H9 (cell line): ENCODE measurements around the gene ARHGAP26. TPM values are rescaled to one million over a fixed set of nuclear protein-coding genes. Genes with fewer than 3 reads are reported as not detected.

Experiments
- DNase-seq: peaks from one replicate; pipeline ENCODE4 v3.0.0-alpha.2; 2017
- H2AFZ ChIP-seq: one replicate; pipeline ENCODE4 v1.6.1; 2013; ENCODE audit warnings: mild to moderate bottlenecking, low read length, control low read depth, moderate library complexity
- H2AK5ac ChIP-seq: 2 replicates; pipeline ENCODE4 v1.6.1; 2013; ENCODE audit warnings: low read length, control low read depth, mixed read lengths; ENCODE audit not compliant: insufficient read length
- H2BK120ac ChIP-seq: one replicate; pipeline ENCODE4 v1.6.1; 2013; ENCODE audit warnings: low read depth, mild to moderate bottlenecking, low read length, control low read depth, inconsistent platforms; ENCODE audit not compliant: poor library complexity, severe bottlenecking
- H2BK12ac ChIP-seq: 2 replicates; pipeline ENCODE4 v1.6.1; 2013; ENCODE audit warnings: low read length, control low read depth, mixed read lengths, low read depth; ENCODE audit not compliant: insufficient read length
- H2BK15ac ChIP-seq: 2 replicates; pipeline ENCODE4 v1.6.1; 2013; ENCODE audit warnings: low read depth, low read length, control low read depth
- H2BK20ac ChIP-seq: one replicate; pipeline ENCODE4 v1.6.1; 2013; ENCODE audit warnings: low read depth, mild to moderate bottlenecking, low read length, control low read depth, inconsistent platforms; ENCODE audit not compliant: poor library complexity, severe bottlenecking
- H2BK5ac ChIP-seq: 2 replicates; pipeline ENCODE4 v1.6.1; 2013; ENCODE audit warnings: low read length, control low read depth, mixed read lengths; ENCODE audit not compliant: insufficient read length
- H3K14ac ChIP-seq: 2 replicates; pipeline ENCODE4 v1.6.1; 2013; ENCODE audit warnings: low read length, control low read depth; ENCODE audit not compliant: insufficient read depth
- H3K18ac ChIP-seq: 2 replicates; pipeline ENCODE4 v1.6.1; 2013; ENCODE audit warnings: low read depth, mild to moderate bottlenecking, mixed read lengths, low read length, control low read depth; ENCODE audit not compliant: insufficient read length
- H3K23ac ChIP-seq: 2 replicates; pipeline ENCODE4 v1.6.1; 2013; ENCODE audit warnings: low read length, control low read depth, mixed read lengths, low read depth; ENCODE audit not compliant: insufficient read length
- H3K23me2 ChIP-seq: 2 replicates; pipeline ENCODE4 v1.6.1; 2013; ENCODE audit warnings: low read depth, mild to moderate bottlenecking, mixed read lengths, low read length, control low read depth; ENCODE audit not compliant: insufficient read length, poor library complexity, severe bottlenecking
- H3K27ac ChIP-seq: 2 replicates; pipeline ENCODE4 v1.5.1; 2013; ENCODE audit warnings: low read length, control low read depth, mixed read lengths, low read depth; ENCODE audit not compliant: insufficient read length
- H3K27me3 ChIP-seq: 2 replicates; pipeline ENCODE4 v1.6.1; 2013; ENCODE audit warnings: low read length, control low read depth, inconsistent platforms; ENCODE audit not compliant: insufficient read depth
- H3K4ac ChIP-seq: 2 replicates; pipeline ENCODE4 v1.6.1; 2013; ENCODE audit warnings: low read depth, mild to moderate bottlenecking, control low read depth, inconsistent platforms, low read length, moderate library complexity
- H3K4me1 ChIP-seq: 2 replicates; pipeline ENCODE4 v1.6.1; 2013; ENCODE audit warnings: low read length, control low read depth, inconsistent platforms; ENCODE audit not compliant: insufficient read depth
- H3K4me2 ChIP-seq: 2 replicates; pipeline ENCODE4 v1.6.1; 2013; ENCODE audit warnings: low read length, control low read depth, mixed read lengths; ENCODE audit not compliant: insufficient read length, insufficient read depth
- H3K56ac ChIP-seq: 2 replicates; pipeline ENCODE4 v1.6.1; 2013; ENCODE audit warnings: low read depth, mild to moderate bottlenecking, mixed read lengths, low read length, control low read depth; ENCODE audit not compliant: insufficient read length
- H3K79me1 ChIP-seq: 2 replicates; pipeline ENCODE4 v1.6.1; 2013; ENCODE audit warnings: low read depth, mild to moderate bottlenecking, moderate library complexity, low read length, control low read depth, inconsistent platforms; ENCODE audit not compliant: insufficient read depth, poor library complexity, severe bottlenecking
- H3K79me2 ChIP-seq: 2 replicates; pipeline ENCODE4 v1.6.1; 2013; ENCODE audit warnings: low read length, control low read depth, inconsistent platforms; ENCODE audit not compliant: insufficient read depth
- H3K9ac ChIP-seq: 2 replicates; pipeline ENCODE4 v1.6.1; 2013; ENCODE audit warnings: low read length, control low read depth, mixed read lengths; ENCODE audit not compliant: insufficient read length; ENCODE audit errors: extremely low read depth
- H3K9me3 ChIP-seq: one replicate; pipeline ENCODE4 v1.6.1; 2013; ENCODE audit warnings: low read depth, low read length, inconsistent platforms; ENCODE audit not compliant: control insufficient read depth
- H3T11ph ChIP-seq: one replicate; pipeline ENCODE4 v1.6.1; 2013; ENCODE audit warnings: mild to moderate bottlenecking, low read length, control low read depth, inconsistent platforms
- H4K20me1 ChIP-seq: one replicate; pipeline ENCODE4 v1.6.1; 2013; ENCODE audit not compliant: control insufficient read depth, insufficient read length, insufficient read depth
- H4K5ac ChIP-seq: 2 replicates; pipeline ENCODE4 v1.6.1; 2013; ENCODE audit warnings: low read depth, mild to moderate bottlenecking, mixed read lengths, low read length, control low read depth; ENCODE audit not compliant: insufficient read length
- H4K8ac ChIP-seq: replicated peaks from 2 replicates; pipeline ENCODE4 v1.6.1; 2013; ENCODE audit warnings: low read length, control low read depth, mixed read lengths, low read depth; ENCODE audit not compliant: insufficient read length
- H4K91ac ChIP-seq: 2 replicates; pipeline ENCODE4 v1.6.1; 2013; ENCODE audit warnings: low read depth, mild to moderate bottlenecking, moderate library complexity, mixed read lengths, low read length, control low read depth; ENCODE audit not compliant: insufficient read length
- H3K27ac Mint-ChIP-seq, 3 experiments: 2 replicates in 2 of 3; 3 replicates in 1 of 3; pipeline ENCODE4 v1.8.0; 2020 to 2021; ENCODE audit warnings: mixed read lengths in 3 of 3, mild to moderate bottlenecking in 1 of 3, moderate library complexity in 1 of 3
- H3K27me3 Mint-ChIP-seq: 2 replicates; pipeline ENCODE4 v1.8.0; 2021; ENCODE audit warnings: low read depth, mild to moderate bottlenecking, moderate library complexity, mixed read lengths
- H3K36me3 Mint-ChIP-seq, 3 experiments: 2 replicates in 2 of 3; 3 replicates in 1 of 3; pipeline ENCODE4 v1.8.0; 2020 to 2021; ENCODE audit warnings: low read depth in 3 of 3, mixed read lengths in 3 of 3; ENCODE audit not compliant: insufficient read depth in 1 of 3
- H3K4me1 Mint-ChIP-seq, 2 experiments: 2 replicates each; pipeline ENCODE4 v1.8.0; 2020; ENCODE audit warnings: mixed read lengths in 2 of 2
- H3K4me3 Mint-ChIP-seq, 2 experiments: 2 replicates in 1 of 2; 3 replicates in 1 of 2; pipeline ENCODE4 v1.8.0; 2020 to 2021; ENCODE audit warnings: mild to moderate bottlenecking in 2 of 2, mixed read lengths in 2 of 2, moderate library complexity in 1 of 2
- H3K9me3 Mint-ChIP-seq, 2 experiments: 2 replicates in 1 of 2; 3 replicates in 1 of 2; pipeline ENCODE4 v1.8.0; 2020; ENCODE audit warnings: mild to moderate bottlenecking in 2 of 2, mixed read lengths in 2 of 2, moderate library complexity in 1 of 2
- CTCF ChIP-seq: fragments of 200-600 bp; sonication (generic); conservative IDR thresholded peaks from 3 replicates; pipeline ENCODE4 v1.8.0; 2021; ENCODE audit warnings: antibody characterized with exemption, mild to moderate bottlenecking
- WGBS: extraction: QIAGEN DNeasy Blood & Tissue Kit; methylation state at CpG from one replicate; pipeline ENCODE4 v1.1.7; 2013; ENCODE audit warnings: missing lambda C conversion rate, low lambda C conversion rate, mixed read lengths; ENCODE audit not compliant: insufficient read length; ENCODE audit errors: extremely low coverage; 5-methylcytosine and 5-hydroxymethylcytosine counted together
- total RNA-seq: library from RNA; stranded (reverse); gene quantifications from 2 replicates; pipeline ENCODE4 v1.2.1, GENCODE V29; 2021

ARHGAP26 gene
- total RNA-seq, 1 experiment from 2014 or later, result 13.8 TPM

DNA sequence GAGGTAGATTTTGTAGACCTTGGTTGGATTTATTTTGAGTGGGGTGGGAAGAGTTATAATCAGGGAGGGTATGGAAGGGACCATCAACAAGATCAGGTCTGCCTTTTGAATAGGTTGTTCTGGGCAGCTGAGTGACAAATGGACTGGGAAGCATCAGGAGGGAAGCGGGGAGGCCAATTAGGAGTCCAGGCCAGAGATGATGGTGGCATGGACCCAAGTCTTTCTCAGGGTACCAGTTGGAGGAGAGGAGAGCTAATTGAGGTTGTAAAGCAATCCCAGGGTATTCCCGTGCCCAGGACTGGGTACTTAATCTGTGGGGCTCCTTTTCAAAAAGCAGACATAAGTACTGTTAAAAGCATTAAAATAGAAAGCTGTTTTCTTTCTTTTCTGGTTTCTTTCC lies 88.9 kb downstream of the ARHGAP26 start:
- Histone ChIP-seq H3K18ac (no peak overlapping the region), H2BK12ac (no peak overlapping the region), H3K14ac (no peak overlapping the region), H3K79me1 (no peaks in the 10 kb centered on the region), H3K23me2 (no peaks in the 10 kb centered on the region), H4K5ac (no peak overlapping the region), H4K91ac (no peak overlapping the region), H3K56ac (no peak overlapping the region), H3K27me3 (no peaks in the 10 kb centered on the region), H3K9ac (no peak overlapping the region), H3K4me2 (no peak overlapping the region), H3K9me3 (no peaks in the 10 kb centered on the region), H3K4ac (no peak overlapping the region), H2AK5ac (no peak overlapping the region), H2AFZ (no peak overlapping the region), H4K8ac (no peak overlapping the region), H3K27ac (no peak overlapping the region), H2BK120ac (no peak overlapping the region), H2BK5ac (no peak overlapping the region), H3K23ac (no peak overlapping the region), H3K4me1 (peaks cover 12% of the 10 kb centered on the region; the same call in 1 of the 2 replicates), H3K79me2 (peaks cover 2% of the 10 kb centered on the region; the same call in 1 of the 2 replicates), H3T11ph (no peak overlapping the region), H2BK20ac (no peak overlapping the region), H4K20me1 (no peaks in the 10 kb centered on the region), H2BK15ac (no peak overlapping the region)
- Mint-ChIP-seq H3K9me3 (no peaks in the 10 kb centered on the region), H3K4me3 (no peak overlapping the region), H3K36me3 (no peaks in the 10 kb centered on the region), H3K27ac (peak overlapping the region in 1 of 3 experiments; percentile 3; a peak in 2 of 7 replicates), H3K27me3 (no peaks in the 10 kb centered on the region), H3K4me1 (peaks cover 39% of the 10 kb centered on the region in 2 experiments)
- DNase-seq, result no peak
- TF ChIP-seq CTCF, result no peak
- no CpG with 5 or more reads among the region's 2 CpGs for WGBS
